NCI-H2171 (cell line): Measurements from ENCODE around the gene FGF3.

Source experiments
- DNase-seq: peaks from one replicate; lab custom pipeline; 2025; lab: John Stamatoyannopoulos, UW

Gene FGF3

GRCh38 chr11:69818603-69819441, at the start of gene FGF3:
TSS of gene FGF3 (minus strand) at chr11:69819416. CDS start at chr11:69818933, 483 bp downstream.
- DNase-seq: no peak

- no peak for DNase-seq
Observed at GRCh38 chr11:69868871-69869270, 49.7 kb upstream of the FGF3 start.

GRCh38 chr11:69868006-69868810, 49.0 kb upstream of the FGF3 start:
- DNase-seq: no peak

- no peak for DNase-seq
Observed at GRCh38 chr11:69867076-69868005, 48.1 kb upstream of the FGF3 start.

- no peak for DNase-seq
Observed at GRCh38 chr11:69866648-69867047, 47.4 kb upstream of the FGF3 start.

GRCh38 chr11:69865707-69866106, 46.5 kb upstream of the FGF3 start:
- DNase-seq: no peak

- DNase-seq: no peak
Observed at GRCh38 chr11:69864686-69865661, 45.8 kb upstream of the FGF3 start.

GRCh38 chr11:69863544-69864200, 44.5 kb upstream of the FGF3 start:
- DNase-seq: no peak

GRCh38 chr11:69862797-69863543, 43.8 kb upstream of the FGF3 start:
- DNase-seq: no peak

GRCh38 chr11:69862331-69862771, 43.1 kb upstream of the FGF3 start:
- DNase-seq: no peak

GRCh38 chr11:69861901-69862300, 42.7 kb upstream of the FGF3 start:
- no peak for DNase-seq

- DNase-seq: no peak
Observed at GRCh38 chr11:69860796-69861445, 41.7 kb upstream of the FGF3 start.

- no peak for DNase-seq
Observed at GRCh38 chr11:69860244-69860643, 41.0 kb upstream of the FGF3 start.

- no peak for DNase-seq
Observed at GRCh38 chr11:69859275-69859934, 40.2 kb upstream of the FGF3 start.

- no peak for DNase-seq
Observed at GRCh38 chr11:69855421-69855820, 36.2 kb upstream of the FGF3 start.

- DNase-seq: no peak
Observed at GRCh38 chr11:69854713-69855112, 35.5 kb upstream of the FGF3 start.

GRCh38 chr11:69852056-69852455, 32.8 kb upstream of the FGF3 start:
- no peak for DNase-seq

- DNase-seq: no peak
Observed at GRCh38 chr11:69848201-69848600, 29.0 kb upstream of the FGF3 start.
